ENCODE data around the gene NDUFA8. TPM values are rescaled to one million over a fixed set of nuclear protein-coding genes. Genes with fewer than 3 reads are reported as not detected.

NDUFA8 gene
- total and polyA plus RNA-seq, 10 of the 15 experiments (the other 5 are each of a cell fraction or from before 2014, with no cell fraction given): 44.9 to 159 (median 90.8) TPM

DNA sequence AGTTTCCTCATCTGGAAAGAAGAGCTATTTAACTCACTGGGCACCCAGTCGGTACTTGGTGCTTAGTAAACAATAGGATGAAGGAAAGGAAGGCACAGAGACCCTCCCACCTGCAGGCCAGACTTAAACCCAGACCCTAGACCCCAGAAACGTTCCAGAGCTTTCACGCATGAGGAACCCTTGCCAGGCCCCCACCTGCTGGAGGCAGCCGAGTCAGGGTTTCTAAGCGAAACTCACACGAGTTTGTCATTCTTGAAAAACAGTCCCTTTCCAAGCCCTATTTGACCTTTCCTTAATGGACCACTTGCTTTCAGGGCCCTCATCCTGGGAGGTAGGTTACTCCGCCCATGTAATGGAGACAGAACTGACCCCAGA is 30.6 kb downstream of the NDUFA8 start:
- SMC1A ChIA-PET (ENCODE audit: uncharacterized antibody, unreplicated experiment): interaction anchor here (0.8 to 1.4 kb wide), 2 partner anchors 30 to 222 kb away, joined by 4 to 5 read pairs; no protein-coding TSS in a partner anchor
- FAIRE-seq: no peak
- no peak for DNase-seq (ENCODE audit: low read depth, low spot score)
- H4K20me1 ChIP-seq (ENCODE audit: control insufficient read depth, insufficient read depth): no peaks in the 10 kb centered on the region
- no peaks in the 10 kb centered on the region for H3K9me3 ChIP-seq (replicated peaks; ENCODE audit: control insufficient read depth, insufficient read depth, low read length)
- H3K9ac ChIP-seq (ENCODE audit: control insufficient read depth, insufficient read depth, low read length): no peak overlapping the region
- H3K4me2 ChIP-seq (ENCODE audit: control insufficient read depth, insufficient read depth): no peak overlapping the region
- ATAC-seq: no peak
- no peak overlapping the region for H3K4me3 ChIP-seq
- H2AFZ ChIP-seq (ENCODE audit: control insufficient read depth, low read depth, low read length): no peak overlapping the region
- RAD21 ChIA-PET (ENCODE audit: unreplicated experiment): no interaction called here
- POLR2A ChIA-PET: no interaction called here
- intact Hi-C loops (cut with micrococcal nuclease; ENCODE audit: unreplicated experiment): loop anchor here (10.0 kb wide), 1 partner anchor 584 kb away; no protein-coding TSS in a partner anchor
- no peaks in the 10 kb centered on the region for H3K4me1 ChIP-seq (ENCODE audit: control insufficient read depth, insufficient read depth, low read length)
- no peak for TF ChIP-seq YY1 (IDR thresholded peaks at IDR 0.05; ENCODE audit: low read depth, low read length)
- no peak for TF ChIP-seq SIN3A (IDR thresholded peaks at IDR 0.05; ENCODE audit: low read depth, low read length)
- TF ChIP-seq HDAC6 (IDR thresholded peaks at IDR 0.05; ENCODE audit: unreplicated experiment): no peak
- no peak for TF ChIP-seq TCF7 (IDR thresholded peaks at IDR 0.05; ENCODE audit: borderline replicate concordance)
- TF ChIP-seq, protein P1, sequence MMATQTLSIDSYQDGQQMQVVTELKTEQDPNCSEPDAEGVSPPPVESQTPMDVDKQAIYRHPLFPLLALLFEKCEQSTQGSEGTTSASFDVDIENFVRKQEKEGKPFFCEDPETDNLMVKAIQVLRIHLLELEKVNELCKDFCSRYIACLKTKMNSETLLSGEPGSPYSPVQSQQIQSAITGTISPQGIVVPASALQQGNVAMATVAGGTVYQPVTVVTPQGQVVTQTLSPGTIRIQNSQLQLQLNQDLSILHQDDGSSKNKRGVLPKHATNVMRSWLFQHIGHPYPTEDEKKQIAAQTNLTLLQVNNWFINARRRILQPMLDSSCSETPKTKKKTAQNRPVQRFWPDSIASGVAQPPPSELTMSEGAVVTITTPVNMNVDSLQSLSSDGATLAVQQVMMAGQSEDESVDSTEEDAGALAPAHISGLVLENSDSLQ (IDR thresholded peaks at IDR 0.05): no peak
- TF ChIP-seq, protein P2, sequence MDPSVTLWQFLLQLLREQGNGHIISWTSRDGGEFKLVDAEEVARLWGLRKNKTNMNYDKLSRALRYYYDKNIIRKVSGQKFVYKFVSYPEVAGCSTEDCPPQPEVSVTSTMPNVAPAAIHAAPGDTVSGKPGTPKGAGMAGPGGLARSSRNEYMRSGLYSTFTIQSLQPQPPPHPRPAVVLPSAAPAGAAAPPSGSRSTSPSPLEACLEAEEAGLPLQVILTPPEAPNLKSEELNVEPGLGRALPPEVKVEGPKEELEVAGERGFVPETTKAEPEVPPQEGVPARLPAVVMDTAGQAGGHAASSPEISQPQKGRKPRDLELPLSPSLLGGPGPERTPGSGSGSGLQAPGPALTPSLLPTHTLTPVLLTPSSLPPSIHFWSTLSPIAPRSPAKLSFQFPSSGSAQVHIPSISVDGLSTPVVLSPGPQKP (IDR thresholded peaks at IDR 0.05; ENCODE audit: low read depth, low read length): no peak
- no peak for TF ChIP-seq SUPT20H (IDR thresholded peaks at IDR 0.05; ENCODE audit: borderline replicate concordance, control insufficient read depth, low read depth, low read length)
- TF ChIP-seq, protein P3, sequence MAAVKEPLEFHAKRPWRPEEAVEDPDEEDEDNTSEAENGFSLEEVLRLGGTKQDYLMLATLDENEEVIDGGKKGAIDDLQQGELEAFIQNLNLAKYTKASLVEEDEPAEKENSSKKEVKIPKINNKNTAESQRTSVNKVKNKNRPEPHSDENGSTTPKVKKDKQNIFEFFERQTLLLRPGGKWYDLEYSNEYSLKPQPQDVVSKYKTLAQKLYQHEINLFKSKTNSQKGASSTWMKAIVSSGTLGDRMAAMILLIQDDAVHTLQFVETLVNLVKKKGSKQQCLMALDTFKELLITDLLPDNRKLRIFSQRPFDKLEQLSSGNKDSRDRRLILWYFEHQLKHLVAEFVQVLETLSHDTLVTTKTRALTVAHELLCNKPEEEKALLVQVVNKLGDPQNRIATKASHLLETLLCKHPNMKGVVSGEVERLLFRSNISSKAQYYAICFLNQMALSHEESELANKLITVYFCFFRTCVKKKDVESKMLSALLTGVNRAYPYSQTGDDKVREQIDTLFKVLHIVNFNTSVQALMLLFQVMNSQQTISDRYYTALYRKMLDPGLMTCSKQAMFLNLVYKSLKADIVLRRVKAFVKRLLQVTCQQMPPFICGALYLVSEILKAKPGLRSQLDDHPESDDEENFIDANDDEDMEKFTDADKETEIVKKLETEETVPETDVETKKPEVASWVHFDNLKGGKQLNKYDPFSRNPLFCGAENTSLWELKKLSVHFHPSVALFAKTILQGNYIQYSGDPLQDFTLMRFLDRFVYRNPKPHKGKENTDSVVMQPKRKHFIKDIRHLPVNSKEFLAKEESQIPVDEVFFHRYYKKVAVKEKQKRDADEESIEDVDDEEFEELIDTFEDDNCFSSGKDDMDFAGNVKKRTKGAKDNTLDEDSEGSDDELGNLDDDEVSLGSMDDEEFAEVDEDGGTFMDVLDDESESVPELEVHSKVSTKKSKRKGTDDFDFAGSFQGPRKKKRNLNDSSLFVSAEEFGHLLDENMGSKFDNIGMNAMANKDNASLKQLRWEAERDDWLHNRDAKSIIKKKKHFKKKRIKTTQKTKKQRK (IDR thresholded peaks at IDR 0.05; ENCODE audit: low read depth, low read length): no peak
- 29% methylated on average over 7 of the region's 7 CpGs for WGBS (ENCODE audit: insufficient coverage, insufficient replicate concordance, low lambda C conversion rate, missing lambda C conversion rate)
- H3K36me3 ChIP-seq (ENCODE audit: control insufficient read depth in 2 of 2, insufficient read depth in 2 of 2, low read length in 1 of 2): no peaks in the 10 kb centered on the region
- CTCF ChIA-PET: interaction anchor here (1.5 kb wide), 1 partner anchor 221 kb away, joined by 3 read pairs; no protein-coding TSS in a partner anchor
- in situ Hi-C loops (cut with MboI): loop anchor here (10.0 kb wide), 1 partner anchor 326 kb away; no protein-coding TSS in a partner anchor
- no peak overlapping the region for H3K27ac ChIP-seq (ENCODE audit: control insufficient read depth, insufficient read depth)
- BruUV-seq (replicated peaks): no TSS peak
- no peaks in the 10 kb centered on the region for H3K79me2 ChIP-seq (ENCODE audit: control insufficient read depth, insufficient read depth, low read length)
- H3K27me3 ChIP-seq (replicated peaks in 1 of 2; ENCODE audit: control insufficient read depth in 2 of 2, insufficient read depth in 2 of 2, low read length in 1 of 2): peaks cover 2 to 12% of the 10 kb centered on the region in 2 experiments; a peak in 2 of 4 replicates

All from GM12878 (cell line).